Measurements from ENCODE around the gene TMEM243.
A peak's percentile ranks its signal among the peaks of the same experiment; 100 is the strongest.
"Not testable (repeated sequence)": the region's sequence is repeated elsewhere in the genome, so short reads cannot be mapped to it uniquely, and the experiment has no call there.

TMEM243 gene, protein sequence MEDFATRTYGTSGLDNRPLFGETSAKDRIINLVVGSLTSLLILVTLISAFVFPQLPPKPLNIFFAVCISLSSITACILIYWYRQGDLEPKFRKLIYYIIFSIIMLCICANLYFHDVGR

DNA sequence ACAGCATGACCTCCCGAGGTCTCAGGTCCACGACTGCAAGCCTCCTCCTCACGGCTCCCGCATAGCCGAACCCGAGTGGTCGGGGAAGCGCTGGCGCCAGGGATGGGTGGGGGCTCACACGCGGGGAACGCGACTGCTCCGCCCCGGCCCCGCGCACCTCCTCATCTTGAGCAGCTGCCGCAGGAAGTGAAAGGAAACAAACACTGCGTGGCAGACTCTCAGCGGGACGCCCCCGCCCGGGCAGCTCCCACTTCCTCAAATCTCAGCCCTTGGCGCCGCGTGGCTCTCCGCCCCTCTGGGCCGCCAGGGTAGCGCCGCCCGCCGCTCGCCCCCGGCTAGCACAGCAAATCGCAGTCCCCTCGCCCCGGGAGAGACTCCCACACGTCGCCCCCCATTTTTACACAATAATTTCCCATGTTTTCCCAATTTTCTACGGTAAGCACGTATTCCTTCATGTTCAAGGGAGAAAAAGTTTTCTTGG is at the start of gene TMEM243:
Gene TMEM243, minus strand, starts transcription at position 188 of the 481 bp plus-strand sequence. CDS start 229 bp downstream, outside the sequence.
- DNase-seq = no peak

GRCh38 chr7:87267239-87267900 is 47.8 kb upstream of the TMEM243 start:
- no peak for DNase-seq

DNA sequence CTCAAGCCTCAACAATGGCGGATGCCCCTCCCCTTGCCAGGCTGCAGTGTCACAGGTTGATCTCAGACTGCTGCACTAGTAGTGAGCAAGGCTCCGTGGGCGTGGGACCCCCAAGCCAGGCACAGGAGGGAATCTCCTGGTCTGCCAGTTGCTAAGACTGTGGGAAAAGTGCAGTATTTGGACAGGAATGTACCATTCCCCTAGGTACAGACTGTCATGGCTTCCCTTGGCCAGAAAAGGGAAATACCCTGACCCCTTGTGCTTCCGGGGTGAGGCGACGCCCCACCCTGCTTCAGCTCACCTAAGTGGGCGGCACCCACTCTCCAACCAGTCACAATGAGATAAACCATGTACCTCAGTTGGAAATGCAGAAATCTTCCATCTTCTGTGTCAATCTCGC is 44.0 kb upstream of the TMEM243 start:
- no peak for DNase-seq

DNA sequence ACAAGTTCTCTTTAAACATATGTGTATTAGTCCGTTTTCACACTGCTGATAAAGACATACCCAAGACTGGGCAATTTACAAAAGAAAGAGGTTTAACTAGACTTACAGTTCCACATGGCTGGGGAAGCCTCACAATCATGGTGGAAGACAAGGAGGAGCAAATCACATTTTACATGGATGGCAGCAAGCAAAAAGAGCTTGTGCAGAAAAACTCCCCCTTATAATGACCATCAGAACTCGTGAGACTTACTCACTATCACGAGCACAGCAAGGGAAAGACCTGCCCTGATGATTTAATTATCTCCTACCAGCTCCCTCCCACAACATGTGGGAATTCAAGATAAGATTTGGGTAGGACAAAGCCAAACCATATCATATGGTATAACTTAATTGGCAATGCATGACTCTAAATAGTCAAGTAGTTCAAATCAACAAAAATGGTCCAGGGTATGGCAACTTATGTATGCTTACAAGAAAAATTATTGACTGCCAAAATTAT is 34.1 kb upstream of the TMEM243 start:
- no peak for DNase-seq

GRCh38 chr7:87245671-87246070 is 26.1 kb upstream of the TMEM243 start:
- not testable (repeated sequence) for DNase-seq

DNA sequence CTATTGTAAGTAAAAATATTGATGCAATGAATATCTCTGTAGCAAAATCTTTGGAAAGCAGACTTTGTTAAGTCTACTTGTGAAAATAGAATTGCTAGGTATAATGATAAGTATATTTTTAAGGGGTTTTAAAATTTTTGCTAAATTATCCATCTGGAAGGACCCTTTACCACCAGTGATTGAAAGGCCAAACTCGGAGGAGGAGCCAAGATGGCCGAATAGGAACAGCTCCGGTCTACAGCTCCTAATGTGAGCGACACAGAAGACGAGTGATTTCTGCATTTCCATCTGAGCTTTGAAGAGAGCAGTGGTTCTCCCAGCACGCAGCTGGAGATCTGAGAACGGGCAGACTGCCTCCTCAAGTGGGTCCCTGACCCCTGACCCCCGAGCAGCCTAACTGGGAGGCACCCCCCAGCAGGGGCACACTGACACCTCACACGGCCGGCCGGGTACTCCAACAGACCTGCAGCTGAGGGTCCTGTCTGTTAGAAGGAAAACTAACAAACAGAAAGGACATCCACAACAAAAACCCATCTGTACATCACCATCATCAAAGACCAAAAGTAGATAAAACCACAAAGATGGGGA is 19.0 kb upstream of the TMEM243 start:
- not testable (repeated sequence) for DNase-seq

DNA sequence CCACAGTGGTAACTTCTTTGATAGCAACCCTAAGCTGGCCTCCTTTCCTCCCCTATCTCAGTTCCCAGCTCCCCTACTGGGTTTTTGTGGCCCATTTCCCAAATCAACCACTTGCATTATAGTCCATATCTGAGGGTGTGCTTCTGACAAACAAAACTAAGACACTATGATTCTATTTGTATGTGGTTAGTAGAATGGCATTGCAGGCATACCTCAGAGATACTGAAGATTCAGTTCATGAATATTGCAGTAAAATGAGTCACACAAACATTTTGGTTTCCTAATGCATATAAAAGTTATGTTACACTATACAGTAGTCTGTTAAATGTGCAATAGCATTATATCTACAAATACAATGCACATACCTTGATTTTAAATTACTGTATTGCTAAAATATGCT is 15.4 kb upstream of the TMEM243 start:
- no peak for DNase-seq

GRCh38 chr7:87231711-87232110 is 12.2 kb upstream of the TMEM243 start:
- no peak for DNase-seq

GRCh38 chr7:87231258-87231657 is 11.7 kb upstream of the TMEM243 start:
- DNase-seq = no peak

DNA sequence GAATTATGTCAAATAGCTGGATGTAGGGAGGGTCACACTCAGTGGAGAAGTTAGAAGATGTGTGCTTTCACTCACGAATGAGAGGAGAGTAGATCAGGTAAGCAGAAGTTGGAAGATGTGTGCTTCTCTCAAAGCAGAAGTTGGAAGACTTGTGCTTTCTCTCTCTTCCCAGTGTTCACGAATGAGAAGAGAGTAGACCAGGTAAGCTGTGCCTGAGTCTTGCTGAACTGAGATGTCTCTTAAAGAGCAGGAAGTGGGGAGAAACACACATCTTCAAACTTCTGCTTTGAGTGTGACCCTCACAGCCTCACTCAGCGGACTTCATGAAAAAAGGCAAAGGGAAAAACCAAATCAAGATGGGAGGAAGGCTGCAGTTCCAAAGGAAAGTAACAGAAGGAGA is 7.0 kb upstream of the TMEM243 start:
- no peak for DNase-seq

GRCh38 chr7:87225696-87226095 is 6.2 kb upstream of the TMEM243 start:
- DNase-seq = no peak

DNA sequence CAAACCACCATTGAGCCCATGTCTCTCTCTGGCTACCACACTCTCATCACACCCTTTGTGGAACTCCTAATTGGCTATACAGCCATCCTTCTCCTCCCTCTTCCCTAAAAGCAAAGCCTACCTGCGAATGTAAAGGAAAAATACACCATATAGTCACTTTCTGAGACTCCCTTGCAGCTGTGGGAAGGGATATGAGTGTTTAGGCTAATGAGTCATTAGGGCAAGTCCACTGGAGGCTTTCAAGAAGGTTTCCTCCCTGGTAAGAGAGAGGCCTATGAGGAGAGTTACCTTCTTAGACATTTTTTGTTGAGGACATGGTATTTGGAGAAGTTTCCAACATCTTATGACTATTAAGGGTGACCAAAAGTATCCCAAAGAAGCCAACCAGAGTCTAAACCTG is 4.1 kb upstream of the TMEM243 start:
- DNase-seq = no peak

GRCh38 chr7:87220734-87221215 is 1.2 kb upstream of the TMEM243 start:
- DNase-seq = no peak

DNA sequence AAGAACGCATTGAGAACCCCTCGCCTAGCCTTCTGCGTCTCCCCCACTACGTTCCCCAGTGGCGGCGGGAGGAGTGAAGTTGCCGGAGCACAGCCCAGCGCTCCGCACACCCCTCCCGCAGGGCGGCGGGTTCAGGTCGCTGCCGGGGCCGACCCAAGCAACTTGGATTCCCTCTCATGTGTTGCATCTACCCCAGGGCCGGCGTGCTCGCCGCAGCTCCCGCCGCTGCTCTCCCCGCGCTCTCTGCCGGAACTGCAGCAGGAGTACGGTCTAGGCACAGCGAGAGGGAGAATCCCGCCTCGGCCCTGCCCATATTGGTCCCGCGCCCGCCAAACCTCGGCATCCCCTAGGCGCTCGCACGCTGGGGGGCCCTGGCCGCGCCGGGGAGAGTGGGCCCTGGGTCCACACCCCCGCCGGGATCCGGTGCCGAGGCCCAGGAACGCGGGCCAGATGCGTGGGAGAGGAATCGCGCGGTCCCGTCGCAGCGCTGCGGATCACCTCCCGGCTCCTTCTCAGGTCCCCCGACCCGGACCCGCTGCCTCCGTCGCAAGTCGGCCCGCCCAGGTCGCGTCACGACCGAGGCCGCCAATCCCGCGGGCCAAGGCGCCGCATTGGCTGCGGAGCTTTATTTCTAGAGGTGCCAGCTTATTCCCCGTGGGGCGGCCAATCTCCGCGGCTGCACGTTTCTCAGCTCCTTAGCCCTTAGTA is 648 bp upstream of the TMEM243 start:
- DNase-seq = peak; percentile 57

DNA sequence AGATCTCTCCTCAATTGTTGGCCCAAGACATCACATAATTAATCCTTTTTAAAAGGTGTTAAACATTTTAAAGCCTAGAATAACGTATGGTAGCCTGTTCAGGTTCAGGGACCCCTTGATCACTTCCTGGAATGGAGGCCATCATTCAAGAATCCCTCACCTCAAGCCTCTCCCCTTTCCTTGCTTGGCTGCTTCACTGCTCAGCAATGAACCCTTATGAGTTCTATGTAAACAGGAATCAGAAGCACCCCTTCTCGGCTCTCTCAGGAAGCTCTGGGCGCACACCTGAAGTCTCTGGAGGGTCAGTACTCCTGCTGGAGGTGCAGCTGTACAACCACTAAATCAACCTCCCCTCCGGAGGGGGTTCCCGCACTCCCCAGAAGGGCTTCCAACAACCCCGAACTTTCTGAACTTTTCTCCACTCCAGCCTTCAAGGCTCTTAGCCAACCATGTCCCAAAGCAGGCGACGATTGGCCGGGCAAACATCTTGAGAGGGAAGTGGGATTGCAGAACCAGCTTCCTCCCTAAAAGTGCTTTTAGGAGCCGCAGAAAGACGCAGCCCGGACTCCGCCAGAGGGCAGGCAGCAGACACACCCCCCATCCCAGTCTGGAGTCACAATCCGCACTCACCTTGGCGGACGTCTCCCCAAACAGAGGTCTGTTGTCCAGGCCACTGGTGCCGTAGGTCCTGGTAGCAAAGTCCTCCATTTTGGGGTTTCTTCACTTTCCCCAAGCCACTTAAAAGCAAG is 562 bp downstream of the TMEM243 start:
- no peak for DNase-seq

- no peak for DNase-seq
Observed at GRCh38 chr7:87217983-87218653, 1.4 kb downstream of the TMEM243 start.

GRCh38 chr7:87216701-87217508 is 2.6 kb downstream of the TMEM243 start:
- no peak for DNase-seq

DNA sequence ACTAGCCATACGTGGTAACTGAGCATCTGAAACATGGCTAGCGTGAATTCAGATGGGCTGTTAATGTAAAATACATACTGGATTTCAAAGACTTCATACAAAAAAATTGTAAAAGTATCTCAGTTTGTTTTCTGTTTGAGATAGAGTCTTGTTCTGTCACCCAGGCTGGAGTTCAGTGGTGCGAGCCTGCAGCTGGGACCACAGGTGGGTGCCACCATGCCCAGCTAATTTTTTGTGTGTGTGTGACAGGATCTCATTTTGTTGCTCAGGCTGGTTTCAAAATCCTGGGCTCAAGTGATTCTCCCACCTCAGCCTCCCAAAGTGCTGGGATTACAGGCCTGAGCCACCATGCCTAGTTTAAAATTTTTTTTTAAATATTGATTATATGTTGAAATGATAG is 4.5 kb downstream of the TMEM243 start:
- no peak for DNase-seq

GRCh38 chr7:87213811-87214210 is 5.7 kb downstream of the TMEM243 start:
- DNase-seq = no peak

GRCh38 chr7:87213252-87213651 is 6.3 kb downstream of the TMEM243 start:
- no peak for DNase-seq

DNA sequence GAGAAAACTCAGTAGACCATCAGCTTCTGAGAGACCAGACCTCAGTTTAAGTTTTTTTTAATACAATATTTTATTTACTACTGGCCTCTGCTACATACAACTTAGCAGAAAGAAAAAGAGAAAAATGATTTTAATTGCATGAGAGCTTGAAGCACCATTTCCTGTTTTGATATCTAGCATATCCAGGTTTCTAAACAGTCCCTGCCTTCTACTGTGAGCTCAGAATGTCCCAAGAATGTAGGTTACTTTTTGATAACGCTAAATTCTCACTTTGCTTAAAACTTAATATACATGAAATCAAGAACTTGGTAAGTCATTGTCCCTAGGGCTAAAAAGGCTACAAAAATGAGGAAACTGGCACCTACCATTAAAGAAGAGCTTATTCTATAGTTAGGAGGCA is 7.0 kb downstream of the TMEM243 start:
- DNase-seq = no peak
